GM12865 (cell line): Measurements from ENCODE around the gene ANAPC4.
"Not testable (repeated sequence)": the region's sequence is repeated elsewhere in the genome, so short reads cannot be mapped to it uniquely, and the experiment has no call there.

Experiments used
- DNase-seq: peaks from one replicate; pipeline ENCODE4 v3.0.0; 2010; ENCODE audit warnings: low read depth
- H3K4me3 ChIP-seq: 2 replicates; pipeline ENCODE4 v1.5.1; 2011; ENCODE audit warnings: mild to moderate bottlenecking, low read depth, low read length, control low read depth
- CTCF ChIP-seq: IDR thresholded peaks from 2 replicates; pipeline ENCODE4 v1.5.1; 2011; ENCODE audit warnings: low read length, control low read depth, low read depth, inconsistent platforms; ENCODE audit not compliant: insufficient read depth; ENCODE audit errors: missing control alignments

ANAPC4 gene, protein sequence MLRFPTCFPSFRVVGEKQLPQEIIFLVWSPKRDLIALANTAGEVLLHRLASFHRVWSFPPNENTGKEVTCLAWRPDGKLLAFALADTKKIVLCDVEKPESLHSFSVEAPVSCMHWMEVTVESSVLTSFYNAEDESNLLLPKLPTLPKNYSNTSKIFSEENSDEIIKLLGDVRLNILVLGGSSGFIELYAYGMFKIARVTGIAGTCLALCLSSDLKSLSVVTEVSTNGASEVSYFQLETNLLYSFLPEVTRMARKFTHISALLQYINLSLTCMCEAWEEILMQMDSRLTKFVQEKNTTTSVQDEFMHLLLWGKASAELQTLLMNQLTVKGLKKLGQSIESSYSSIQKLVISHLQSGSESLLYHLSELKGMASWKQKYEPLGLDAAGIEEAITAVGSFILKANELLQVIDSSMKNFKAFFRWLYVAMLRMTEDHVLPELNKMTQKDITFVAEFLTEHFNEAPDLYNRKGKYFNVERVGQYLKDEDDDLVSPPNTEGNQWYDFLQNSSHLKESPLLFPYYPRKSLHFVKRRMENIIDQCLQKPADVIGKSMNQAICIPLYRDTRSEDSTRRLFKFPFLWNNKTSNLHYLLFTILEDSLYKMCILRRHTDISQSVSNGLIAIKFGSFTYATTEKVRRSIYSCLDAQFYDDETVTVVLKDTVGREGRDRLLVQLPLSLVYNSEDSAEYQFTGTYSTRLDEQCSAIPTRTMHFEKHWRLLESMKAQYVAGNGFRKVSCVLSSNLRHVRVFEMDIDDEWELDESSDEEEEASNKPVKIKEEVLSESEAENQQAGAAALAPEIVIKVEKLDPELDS

GRCh38 chr4:25376754-25377571 lies at the start of gene ANAPC4:
Gene ANAPC4 (plus strand): TSS chr4:25377263. CDS start chr4:25377428, 165 bp downstream.
- peak; percentile 8 for TF ChIP-seq CTCF
- peak; percentile 98 for DNase-seq
- peak within 1 kb of the TSS; percentile 98 for H3K4me3 ChIP-seq

- H3K4me3 ChIP-seq, DNase-seq: not testable (repeated sequence)
Measured at GRCh38 chr4:25328463-25328862, 48.6 kb upstream of the ANAPC4 start.

DNA sequence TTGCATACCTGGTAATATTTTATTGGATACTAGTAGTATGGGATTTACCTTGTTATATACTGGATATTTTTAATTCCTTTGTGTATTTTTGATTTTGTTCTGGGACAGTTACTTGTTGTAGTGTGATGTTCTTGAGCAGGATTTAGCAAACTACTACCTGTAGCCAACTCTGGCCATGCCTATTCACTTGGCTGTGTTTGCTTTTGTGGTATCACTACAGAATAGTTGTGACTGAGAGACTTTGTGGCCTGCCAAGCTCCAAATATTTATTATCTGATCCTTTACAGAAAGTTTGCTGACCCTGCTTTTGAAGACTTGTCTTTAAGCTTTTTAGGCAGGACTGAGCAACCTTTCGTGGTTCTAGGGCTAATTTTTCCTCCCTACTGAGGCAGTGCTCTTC lies 46.7 kb upstream of the ANAPC4 start:
- DNase-seq: no peak
- TF ChIP-seq CTCF: no peak
- H3K4me3 ChIP-seq: no peak overlapping the region

- H3K4me3 ChIP-seq: peak overlapping the region; percentile 48
Measured at GRCh38 chr4:25330905-25331808, 45.9 kb upstream of the ANAPC4 start.

GRCh38 chr4:25343671-25344070 lies 33.4 kb upstream of the ANAPC4 start:
- no peak for DNase-seq
- TF ChIP-seq CTCF: no peak
- H3K4me3 ChIP-seq: no peak overlapping the region

More at GRCh38 chr4:25330905-25331808, 45.9 kb upstream of the ANAPC4 start:
- no peak for TF ChIP-seq CTCF
- DNase-seq: peak; percentile 31

- H3K4me3 ChIP-seq: no peak overlapping the region
- DNase-seq: no peak
- TF ChIP-seq CTCF: no peak
Measured at GRCh38 chr4:25345744-25346143, 31.3 kb upstream of the ANAPC4 start.
